ENCODE measurements around the gene FERMT1.

- TF ChIP-seq CTCF (IDR thresholded peaks at IDR 0.05) (no peak), EZH2phosphoT487 (IDR thresholded peaks at IDR 0.05) (no peak), EZH2 (IDR thresholded peaks at IDR 0.05) (no peak)
These were observed 45.4 kb upstream of the FERMT1 start for GRCh38 chr20:6168204-6168603.

Data from neural progenitor cell (in vitro differentiated cells).